ENCODE data around the gene SRP68. TPM values are rescaled to one million over a fixed set of nuclear protein-coding genes. Genes with fewer than 3 reads are reported as not detected.

The SRP68 gene
- total RNA-seq, 1 donor from 2014 or later, result 76.1 TPM

GRCh38 chr17:76007131-76007849 lies 65.0 kb downstream of the SRP68 start:
- H3K4me3 Mint-ChIP-seq, result no peak overlapping the region
- ATAC-seq (ENCODE audit: low read depth) (no peak), DNase-seq (no peak)
- intact Hi-C loops (cut with micrococcal nuclease), result no loop called here
- no peaks in the 10 kb centered on the region for H3K9me3 Mint-ChIP-seq
- H3K27me3 Mint-ChIP-seq, result no peaks in the 10 kb centered on the region
- H3K4me1 Mint-ChIP-seq, result no peaks in the 10 kb centered on the region
- POLR2A ChIA-PET, result no interaction called here
- TF ChIP-seq, protein P1, sequence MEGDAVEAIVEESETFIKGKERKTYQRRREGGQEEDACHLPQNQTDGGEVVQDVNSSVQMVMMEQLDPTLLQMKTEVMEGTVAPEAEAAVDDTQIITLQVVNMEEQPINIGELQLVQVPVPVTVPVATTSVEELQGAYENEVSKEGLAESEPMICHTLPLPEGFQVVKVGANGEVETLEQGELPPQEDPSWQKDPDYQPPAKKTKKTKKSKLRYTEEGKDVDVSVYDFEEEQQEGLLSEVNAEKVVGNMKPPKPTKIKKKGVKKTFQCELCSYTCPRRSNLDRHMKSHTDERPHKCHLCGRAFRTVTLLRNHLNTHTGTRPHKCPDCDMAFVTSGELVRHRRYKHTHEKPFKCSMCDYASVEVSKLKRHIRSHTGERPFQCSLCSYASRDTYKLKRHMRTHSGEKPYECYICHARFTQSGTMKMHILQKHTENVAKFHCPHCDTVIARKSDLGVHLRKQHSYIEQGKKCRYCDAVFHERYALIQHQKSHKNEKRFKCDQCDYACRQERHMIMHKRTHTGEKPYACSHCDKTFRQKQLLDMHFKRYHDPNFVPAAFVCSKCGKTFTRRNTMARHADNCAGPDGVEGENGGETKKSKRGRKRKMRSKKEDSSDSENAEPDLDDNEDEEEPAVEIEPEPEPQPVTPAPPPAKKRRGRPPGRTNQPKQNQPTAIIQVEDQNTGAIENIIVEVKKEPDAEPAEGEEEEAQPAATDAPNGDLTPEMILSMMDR (IDR thresholded peaks at IDR 0.05), result no peak
- peaks cover 4% of the 10 kb centered on the region for H3K36me3 Mint-ChIP-seq (ENCODE audit: low read depth)
- H3K27ac Mint-ChIP-seq, result no peak overlapping the region
- CTCF ChIA-PET, result interaction anchor here (2.2 to 3.5 kb wide), 2 partner anchors 102 to 273 kb away, joined by 5 to 17 read pairs; partner anchors contain the start of gene MRPL38

GRCh38 chr17:76005263-76006149 lies 66.8 kb downstream of the SRP68 start:
- DNase-seq, result peak; percentile 73
- H3K4me3 Mint-ChIP-seq, result no peak overlapping the region
- H3K4me1 Mint-ChIP-seq, result no peaks in the 10 kb centered on the region
- no peaks in the 10 kb centered on the region for H3K9me3 Mint-ChIP-seq
- no peaks in the 10 kb centered on the region for H3K27me3 Mint-ChIP-seq
- TF ChIP-seq, protein P1 (IDR thresholded peaks at IDR 0.05), result no peak
- H3K27ac Mint-ChIP-seq, result peak overlapping the region; percentile 24
- peaks cover 7% of the 10 kb centered on the region for H3K36me3 Mint-ChIP-seq (ENCODE audit: low read depth)
- ChIA-PET POLR2A (interaction anchor here (0.6 to 3.7 kb wide), 6 partner anchors 27 to 478 kb away, joined by 4 to 30 read pairs (median 8); partner anchors contain the start of genes ACOX1, MRPL38, TEN1 and TRIM65), CTCF (interaction anchor here (0.7 to 5.0 kb wide), 15 partner anchors 8 to 393 kb away, joined by 3 to 47 read pairs (median 5); partner anchors contain the start of genes FBF1, GALK1, MRPL38 and TRIM65)
- intact Hi-C loops (cut with micrococcal nuclease), result loop anchor here (1.0 to 2.0 kb wide), 3 partner anchors 26 to 253 kb away; partner anchors contain the start of genes ACOX1 and TEN1
- peak; percentile 85 for ATAC-seq (ENCODE audit: low read depth)

GRCh38 chr17:76004750-76005262 lies 67.5 kb downstream of the SRP68 start:
- ATAC-seq (ENCODE audit: low read depth) (no peak), DNase-seq (no peak)
- ChIA-PET CTCF (interaction anchor here (0.7 to 5.0 kb wide), 13 partner anchors 8 to 251 kb away, joined by 3 to 47 read pairs (median 5); partner anchors contain the start of genes FBF1, GALK1, MRPL38 and TRIM65), POLR2A (interaction anchor here (0.6 to 3.7 kb wide), 5 partner anchors 13 to 150 kb away, joined by 3 to 30 read pairs (median 4); partner anchors contain the start of genes ACOX1, MRPL38, TEN1 and TRIM65)
- Mint-ChIP-seq H3K27me3 (no peaks in the 10 kb centered on the region), H3K4me1 (no peaks in the 10 kb centered on the region), H3K36me3 (ENCODE audit: low read depth) (peaks cover 9% of the 10 kb centered on the region), H3K27ac (no peak overlapping the region), H3K4me3 (no peak overlapping the region), H3K9me3 (no peaks in the 10 kb centered on the region)
- intact Hi-C loops (cut with micrococcal nuclease), result loop anchor here (1.0 to 2.0 kb wide), 3 partner anchors 26 to 252 kb away; partner anchors contain the start of genes ACOX1 and TEN1
- TF ChIP-seq, protein P1 (IDR thresholded peaks at IDR 0.05), result no peak

DNA sequence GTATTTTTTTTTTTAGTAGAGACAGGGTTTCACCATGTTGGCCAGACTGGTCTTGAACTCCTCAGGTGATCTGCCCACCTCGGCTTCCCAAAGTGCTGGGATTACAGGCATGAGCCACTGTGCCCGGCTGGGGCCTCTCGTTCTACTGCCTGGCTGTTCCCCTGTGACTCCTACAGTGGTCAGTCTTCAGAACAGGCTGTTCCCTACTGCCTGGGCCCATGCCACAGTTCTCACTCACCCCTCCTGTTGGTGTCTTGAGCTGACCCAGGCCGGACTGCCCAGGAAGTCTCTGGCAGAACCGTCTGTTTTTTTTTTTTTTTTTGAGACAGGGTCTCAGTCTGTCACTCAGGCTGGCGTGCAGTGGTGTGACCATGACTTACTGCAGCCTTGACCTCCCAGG lies 68.4 kb downstream of the SRP68 start:
- no peak for ATAC-seq (ENCODE audit: low read depth)
- TF ChIP-seq, protein P1 (IDR thresholded peaks at IDR 0.05), result no peak
- Mint-ChIP-seq H3K27ac (no peak overlapping the region), H3K4me3 (no peak overlapping the region), H3K27me3 (no peaks in the 10 kb centered on the region), H3K36me3 (ENCODE audit: low read depth) (peaks cover 11% of the 10 kb centered on the region), H3K4me1 (no peaks in the 10 kb centered on the region), H3K9me3 (no peaks in the 10 kb centered on the region)
- CTCF ChIA-PET, result interaction anchor here (0.9 to 5.0 kb wide), 6 partner anchors 10 to 239 kb away, joined by 3 to 47 read pairs (median 10); partner anchors contain the start of genes GALK1 and MRPL38
- POLR2A ChIA-PET, result interaction anchor here (0.6 to 3.7 kb wide), 5 partner anchors 12 to 571 kb away, joined by 3 to 30 read pairs (median 4); partner anchors contain the start of genes ACOX1, MRPL38 and TEN1
- intact Hi-C loops (cut with micrococcal nuclease), result loop anchor here (2.0 kb wide), 1 partner anchor 251 kb away; no protein-coding TSS in a partner anchor
- DNase-seq, result no peak

All from activated B cell treated with CpG ODN at 0.5 μM for 24 hours (primary cell).